ENCODE measurements around the gene C1QTNF8. TPM values are rescaled to one million over a fixed set of nuclear protein-coding genes. Genes with fewer than 3 reads are reported as not detected.

C1QTNF8 gene
- total and polyA plus RNA-seq, 2 of the 8 experiments (the other 6 are each of a cell fraction or from before 2014, with no cell fraction given): not detected

DNA sequence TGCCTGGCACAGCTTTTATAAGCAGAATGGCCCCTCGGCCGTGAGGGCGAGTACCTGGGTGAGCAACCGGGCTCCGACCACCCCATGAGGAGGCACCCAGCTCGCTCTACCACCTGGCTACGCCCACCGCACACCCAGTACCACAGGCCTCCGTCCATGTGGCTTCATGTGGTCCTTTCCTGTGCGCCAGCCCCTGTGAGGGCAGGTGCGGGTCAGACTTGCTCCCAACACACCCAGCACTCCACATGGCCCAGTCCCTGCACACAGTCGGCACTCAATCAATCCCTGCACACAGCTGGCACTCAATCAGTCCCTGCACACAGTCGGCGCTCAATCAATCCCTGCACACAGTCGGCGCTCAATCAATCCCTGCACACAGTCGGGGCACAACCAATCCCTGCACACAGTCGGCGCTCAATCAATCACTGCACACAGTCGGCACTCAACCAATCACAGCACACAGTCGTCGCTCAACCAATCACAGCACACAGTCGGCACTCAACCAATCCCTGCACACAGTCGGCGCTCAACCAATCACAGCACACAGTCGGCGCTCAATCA is 4.0 kb downstream of the C1QTNF8 start:
- H4K8ac ChIP-seq (ENCODE audit: extremely low read depth, insufficient read depth, low read length): no peak overlapping the region
- no peaks in the 10 kb centered on the region for H3K23me2 ChIP-seq (ENCODE audit: low read depth, low read length)
- no peaks in the 10 kb centered on the region for H3K79me1 ChIP-seq (ENCODE audit: low read depth, low read length)
- peaks cover 0 to 2% of the 10 kb centered on the region in 2 experiments for H4K20me1 ChIP-seq (replicated peaks in 1 of 2; ENCODE audit: control insufficient read depth in 1 of 2, insufficient read depth in 2 of 2, low read length in 2 of 2)
- H3K27ac ChIP-seq (ENCODE audit: low read depth, low read length): no peak overlapping the region
- H4K5ac ChIP-seq (ENCODE audit: insufficient read length, low read depth, low read length): no peak overlapping the region
- FAIRE-seq: no peak
- ChIA-PET CTCF (ENCODE audit: partially characterized antibody) (interaction anchor here (1.2 kb wide), 1 partner anchor 11 kb away, joined by 3 read pairs; no protein-coding TSS in a partner anchor), POLR2A (ENCODE audit: partially characterized antibody) (no interaction called here)
- H3K4me3 ChIP-seq (ENCODE audit: extremely low read depth in 1 of 4, insufficient read depth in 2 of 4, low read depth in 3 of 4, low read length in 4 of 4): no peak overlapping the region
- H2AFZ ChIP-seq (ENCODE audit: low read length): no peak overlapping the region
- no peak overlapping the region for H3K14ac ChIP-seq (ENCODE audit: insufficient read length)
- no peak overlapping the region for H3K4ac ChIP-seq (replicated peaks; ENCODE audit: insufficient read length, low read depth, low read length)
- TF ChIP-seq, protein P1, sequence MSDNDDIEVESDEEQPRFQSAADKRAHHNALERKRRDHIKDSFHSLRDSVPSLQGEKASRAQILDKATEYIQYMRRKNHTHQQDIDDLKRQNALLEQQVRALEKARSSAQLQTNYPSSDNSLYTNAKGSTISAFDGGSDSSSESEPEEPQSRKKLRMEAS (IDR thresholded peaks at IDR 0.05): no peak
- TF ChIP-seq HDAC6 (IDR thresholded peaks at IDR 0.05; ENCODE audit: low read depth, low read length) (no peak), CBX8 (IDR thresholded peaks at IDR 0.05; ENCODE audit: borderline replicate concordance, low read depth, low read length) (no peak), TBP (IDR thresholded peaks at IDR 0.05; ENCODE audit: low read depth, low read length) (no peak), FOSL1 (IDR thresholded peaks at IDR 0.05; ENCODE audit: insufficient read depth, low read depth, low read length) (no peak), RXRA (IDR thresholded peaks at IDR 0.05; ENCODE audit: insufficient read depth, low read depth, low read length) (no peak), ATF3 (IDR thresholded peaks at IDR 0.05; ENCODE audit: insufficient read depth, low read depth, low read length) (no peak)
- H4K91ac ChIP-seq (replicated peaks; ENCODE audit: insufficient read length, low read length): no peak overlapping the region
- H2BK5ac ChIP-seq (ENCODE audit: low read depth, low read length): no peak overlapping the region
- H3K56ac ChIP-seq (replicated peaks; ENCODE audit: insufficient read length, low read depth, low read length): no peak overlapping the region
- H2AK5ac ChIP-seq (ENCODE audit: low read depth, low read length): peak overlapping the region; percentile 83; the same call in 1 of the 2 replicates
- peaks cover 0 to 10% (median 5%) of the 10 kb centered on the region in 4 experiments; a peak in 5 of 7 replicates for H3K4me1 ChIP-seq (replicated peaks in 1 of 4; ENCODE audit: control insufficient read depth in 3 of 4, insufficient read depth in 4 of 4, low read length in 3 of 4)
- H3K18ac ChIP-seq (ENCODE audit: extremely low read depth, low read length): no peak overlapping the region
- no peak overlapping the region for H2BK15ac ChIP-seq (ENCODE audit: low read length)
- no peak for DNase-seq (ENCODE audit: low read depth in 1 of 2, low spot score in 2 of 2)
- H3K9ac ChIP-seq (replicated peaks in 1 of 4; ENCODE audit: extremely low read depth in 1 of 4, low read depth in 3 of 4, low read length in 3 of 4): no peak overlapping the region; a peak in 1 of 7 replicates
- H2BK120ac ChIP-seq (replicated peaks; ENCODE audit: low read depth, low read length): no peak overlapping the region
- H3K36me3 ChIP-seq (ENCODE audit: control insufficient read depth in 2 of 4, insufficient read depth in 4 of 4, low read length in 3 of 4): no peaks in the 10 kb centered on the region
- H3K23ac ChIP-seq (ENCODE audit: insufficient read length): no peak overlapping the region
- no peaks in the 10 kb centered on the region for H3K27me3 ChIP-seq (replicated peaks in 1 of 4; ENCODE audit: control insufficient read depth in 3 of 4, extremely low read depth in 1 of 4, insufficient read depth in 3 of 4, low read length in 3 of 4)
- no peak overlapping the region for H2BK20ac ChIP-seq (ENCODE audit: low read length)
- no peaks in the 10 kb centered on the region for H3K79me2 ChIP-seq (ENCODE audit: control insufficient read depth in 1 of 2, insufficient read depth in 2 of 2, low read length in 2 of 2)
- 92% methylated on average over 27 of the region's 27 CpGs; no CpG with 5 or more reads in 1 of the 2 experiments for WGBS, 2 experiments (ENCODE audit: extremely low coverage in 1 of 2, insufficient coverage in 1 of 2, insufficient read length in 1 of 2, insufficient replicate concordance in 2 of 2, low coverage in 1 of 2, low lambda C conversion rate in 2 of 2, missing lambda C conversion rate in 1 of 2)
- H3K4me2 ChIP-seq (ENCODE audit: insufficient read depth in 1 of 2, low read depth in 2 of 2, low read length in 2 of 2): no peak overlapping the region
- peaks cover 0 to 4% of the 10 kb centered on the region in 2 experiments; a peak in 1 of 4 replicates for H3K9me3 ChIP-seq (ENCODE audit: insufficient read depth in 2 of 2, low read depth in 1 of 2, low read length in 1 of 2)
- H2BK12ac ChIP-seq (ENCODE audit: low read depth, low read length): no peak overlapping the region

Data from H1 (cell line).